Endometrium (tissue), 2 donors: ENCODE results near the gene EEPD1.
A peak's percentile ranks its signal among the peaks of the same experiment; 100 is the strongest.

Experiments
- FAIRE-seq: peaks from 2 replicates; lab custom pipeline; 2012; peaks lifted over from hg19 to GRCh38; lab: Jason Lieb, UNC
- donor health status: control.
- donor health status: control.

The EEPD1 gene

GRCh38 chr7:36280840-36281812, 128.1 kb downstream of the EEPD1 start:
- peak; percentile 77 for FAIRE-seq

- FAIRE-seq: no peak
Observed at GRCh38 chr7:36281945-36282717, 129.1 kb downstream of the EEPD1 start.

GRCh38 chr7:36283181-36283580, 130.1 kb downstream of the EEPD1 start:
- FAIRE-seq: no peak

- no peak for FAIRE-seq
Observed at GRCh38 chr7:36283711-36284130, 130.7 kb downstream of the EEPD1 start.

GRCh38 chr7:36284456-36285090, 131.5 kb downstream of the EEPD1 start:
- no peak for FAIRE-seq

GRCh38 chr7:36285276-36285675, 132.2 kb downstream of the EEPD1 start:
- FAIRE-seq: no peak

- FAIRE-seq: no peak
Observed at GRCh38 chr7:36286226-36286625, 133.2 kb downstream of the EEPD1 start.

GRCh38 chr7:36286688-36287087, 133.6 kb downstream of the EEPD1 start:
- no peak for FAIRE-seq

GRCh38 chr7:36287371-36288241, 134.6 kb downstream of the EEPD1 start:
- FAIRE-seq: no peak

- no peak for FAIRE-seq
Observed at GRCh38 chr7:36288501-36288900, 135.4 kb downstream of the EEPD1 start.

GRCh38 chr7:36289833-36290661, 137.0 kb downstream of the EEPD1 start:
- no peak for FAIRE-seq

GRCh38 chr7:36291387-36292316, 138.6 kb downstream of the EEPD1 start:
- no peak for FAIRE-seq

- FAIRE-seq: no peak
Observed at GRCh38 chr7:36295090-36295489, 142.0 kb downstream of the EEPD1 start.

- no peak for FAIRE-seq
Observed at GRCh38 chr7:36296284-36296683, 143.2 kb downstream of the EEPD1 start.

- FAIRE-seq: no peak
Observed at GRCh38 chr7:36297364-36298009, 144.4 kb downstream of the EEPD1 start.

GRCh38 chr7:36298106-36298505, 145.1 kb downstream of the EEPD1 start:
- no peak for FAIRE-seq

- no peak for FAIRE-seq
Observed at GRCh38 chr7:36299223-36299774, 146.2 kb downstream of the EEPD1 start.

- FAIRE-seq: no peak
Observed at GRCh38 chr7:36299823-36300341, 146.8 kb downstream of the EEPD1 start.
